ENCODE measurements around the gene MUC20.

GRCh38 chr3:195774917-195775316 lies 54.1 kb downstream of the MUC20 start:
- TF ChIP-seq CTCF (IDR thresholded peaks at IDR 0.05; ENCODE audit: insufficient read depth, low read depth, low read length) (peak; percentile 22), EZH2 (IDR thresholded peaks at IDR 0.05; ENCODE audit: insufficient read depth, low read length) (no peak)
